OCI-LY3 (cell line): ENCODE results near the gene FIGLA.

ENCODE experiments used
- H2AFZ ChIP-seq: fragments of 200-600, 300-600 bp; shearing (Covaris generic); 2 replicates; pipeline ENCODE4 v1.6.0; 2014; ENCODE audit warnings: antibody characterized with exemption, low read depth, low read length
- H3K27ac ChIP-seq: fragments of 200-600, 300-600 bp; sonication (generic); 2 replicates; pipeline ENCODE4 v1.5.1; 2014; ENCODE audit warnings: mild to moderate bottlenecking, low read length, moderate library complexity, mixed read lengths
- H3K27me3 ChIP-seq: fragments of 200-600, 300-600 bp; sonication (generic); 2 replicates; pipeline ENCODE4 v1.6.1; 2014; ENCODE audit warnings: low read depth, low read length, mixed read lengths
- H3K36me3 ChIP-seq: fragments of 200-600, 300-600 bp; sonication (generic); replicated peaks from 2 replicates; pipeline ENCODE3; 2014; ENCODE audit warnings: low read depth, low read length, mixed read lengths
- H3K4me1 ChIP-seq: fragments of 300-600, 200-600 bp; sonication (generic); 2 replicates; pipeline ENCODE4 v1.6.1; 2014; ENCODE audit warnings: low read length, mixed read lengths
- H3K4me2 ChIP-seq: fragments of 200-600, 300-600 bp; sonication (generic); 2 replicates; pipeline ENCODE4 v1.6.1; 2014; ENCODE audit warnings: low read length, mixed read lengths
- H3K4me3 ChIP-seq: fragments of 300-600, 200-600 bp; sonication (generic); 2 replicates; pipeline ENCODE4 v1.5.1; 2014; ENCODE audit warnings: antibody characterized with exemption, mild to moderate bottlenecking, low read length, moderate library complexity
- H3K79me2 ChIP-seq: fragments of 300-600, 200-600 bp; shearing (Covaris generic); 2 replicates; pipeline ENCODE4 v1.6.1; 2014; ENCODE audit warnings: mild to moderate bottlenecking, low read length, mixed read lengths
- H3K9ac ChIP-seq: fragments of 300-600, 200-600 bp; shearing (Covaris generic); 2 replicates; pipeline ENCODE4 v1.6.0; 2014; ENCODE audit warnings: mild to moderate bottlenecking, low read length, moderate library complexity
- H3K9me3 ChIP-seq: fragments of 200-600, 300-600 bp; shearing (Covaris generic); 2 replicates; pipeline ENCODE4 v1.6.1; 2014; ENCODE audit warnings: low read length, mixed read lengths; ENCODE audit not compliant: insufficient read depth
- H4K20me1 ChIP-seq: fragments of 200-600, 300-600 bp; sonication (generic); 2 replicates; pipeline ENCODE4 v1.6.1; 2016; ENCODE audit warnings: low read length, mixed read lengths; ENCODE audit not compliant: insufficient read depth
- CTCF ChIP-seq: fragments of 200-600, 300-600 bp; sonication (generic); IDR thresholded peaks from 2 replicates; pipeline ENCODE4 v1.5.1; 2014; ENCODE audit warnings: antibody characterized with exemption, low read length, low read depth
- EZH2phosphoT487 ChIP-seq: fragments of 200-600 bp; shearing (Covaris generic); IDR thresholded peaks from 2 replicates; pipeline ENCODE4 v1.6.1; 2018; ENCODE audit warnings: antibody characterized with exemption, mixed run types, low read depth

FIGLA gene

GRCh38 chr2:70834881-70835280, 44.4 kb upstream of the FIGLA start:
- Histone ChIP-seq H3K36me3 (no peaks in the 10 kb centered on the region), H2AFZ (no peak overlapping the region), H3K27me3 (peaks cover 2% of the 10 kb centered on the region; the same call in 1 of the 2 replicates), H3K9ac (no peak overlapping the region), H3K79me2 (no peaks in the 10 kb centered on the region), H3K4me1 (no peaks in the 10 kb centered on the region), H3K4me2 (no peak overlapping the region), H3K27ac (no peak overlapping the region), H3K4me3 (no peak overlapping the region), H4K20me1 (no peaks in the 10 kb centered on the region), H3K9me3 (no peaks in the 10 kb centered on the region)
- TF ChIP-seq EZH2phosphoT487 (no peak), CTCF (no peak)

GRCh38 chr2:70834106-70834505, 43.7 kb upstream of the FIGLA start:
- Histone ChIP-seq H2AFZ (no peak overlapping the region), H3K9ac (no peak overlapping the region), H4K20me1 (no peaks in the 10 kb centered on the region), H3K79me2 (no peaks in the 10 kb centered on the region), H3K27me3 (peaks cover 6% of the 10 kb centered on the region; the same call in 1 of the 2 replicates), H3K9me3 (no peaks in the 10 kb centered on the region), H3K4me3 (no peak overlapping the region), H3K36me3 (no peaks in the 10 kb centered on the region), H3K27ac (no peak overlapping the region), H3K4me1 (peaks cover 6% of the 10 kb centered on the region), H3K4me2 (no peak overlapping the region)
- no peak for TF ChIP-seq EZH2phosphoT487
- no peak for TF ChIP-seq CTCF

- no peaks in the 10 kb centered on the region for H3K9me3 ChIP-seq
- H3K27ac ChIP-seq: no peak overlapping the region
- H4K20me1 ChIP-seq: no peaks in the 10 kb centered on the region
- H3K4me1 ChIP-seq: peaks cover 7% of the 10 kb centered on the region
- H3K4me2 ChIP-seq: no peak overlapping the region
- TF ChIP-seq EZH2phosphoT487: no peak
- H3K27me3 ChIP-seq: peaks cover 6% of the 10 kb centered on the region; the same call in 1 of the 2 replicates
- H3K36me3 ChIP-seq: no peaks in the 10 kb centered on the region
- H3K9ac ChIP-seq: no peak overlapping the region
- H3K79me2 ChIP-seq: no peaks in the 10 kb centered on the region
- H2AFZ ChIP-seq: no peak overlapping the region
- H3K4me3 ChIP-seq: no peak overlapping the region
These were observed 42.8 kb upstream of the FIGLA start for GRCh38 chr2:70833246-70833645.

GRCh38 chr2:70832386-70832785, 41.9 kb upstream of the FIGLA start:
- TF ChIP-seq EZH2phosphoT487: no peak
- TF ChIP-seq CTCF: no peak
- H3K27ac ChIP-seq: no peak overlapping the region
- no peak overlapping the region for H3K9ac ChIP-seq
- H3K4me1 ChIP-seq: peaks cover 7% of the 10 kb centered on the region
- no peak overlapping the region for H2AFZ ChIP-seq
- H3K4me3 ChIP-seq: no peak overlapping the region
- no peaks in the 10 kb centered on the region for H4K20me1 ChIP-seq
- peaks cover 6% of the 10 kb centered on the region; the same call in 1 of the 2 replicates for H3K27me3 ChIP-seq
- no peaks in the 10 kb centered on the region for H3K79me2 ChIP-seq
- H3K36me3 ChIP-seq: no peaks in the 10 kb centered on the region
- no peak overlapping the region for H3K4me2 ChIP-seq
- H3K9me3 ChIP-seq: no peaks in the 10 kb centered on the region

GRCh38 chr2:70831861-70832260, 41.4 kb upstream of the FIGLA start:
- no peak for TF ChIP-seq CTCF
- TF ChIP-seq EZH2phosphoT487: no peak
- H4K20me1 ChIP-seq: no peaks in the 10 kb centered on the region
- no peak overlapping the region for H3K4me3 ChIP-seq
- H3K4me2 ChIP-seq: no peak overlapping the region
- no peaks in the 10 kb centered on the region for H3K79me2 ChIP-seq
- no peak overlapping the region for H2AFZ ChIP-seq
- peaks cover 6% of the 10 kb centered on the region; the same call in 1 of the 2 replicates for H3K27me3 ChIP-seq
- peaks cover 7% of the 10 kb centered on the region for H3K4me1 ChIP-seq
- no peaks in the 10 kb centered on the region for H3K36me3 ChIP-seq
- no peak overlapping the region for H3K9ac ChIP-seq
- H3K9me3 ChIP-seq: no peaks in the 10 kb centered on the region
- H3K27ac ChIP-seq: no peak overlapping the region
